IPS-NIHi7 (cell line): ENCODE data around the gene HEATR3.

Experiments
- DNase-seq: peaks from one replicate; pipeline ENCODE4 v3.0.0; 2012; ENCODE audit warnings: mixed read lengths; ENCODE audit errors: extremely low spot score

Gene HEATR3

DNA sequence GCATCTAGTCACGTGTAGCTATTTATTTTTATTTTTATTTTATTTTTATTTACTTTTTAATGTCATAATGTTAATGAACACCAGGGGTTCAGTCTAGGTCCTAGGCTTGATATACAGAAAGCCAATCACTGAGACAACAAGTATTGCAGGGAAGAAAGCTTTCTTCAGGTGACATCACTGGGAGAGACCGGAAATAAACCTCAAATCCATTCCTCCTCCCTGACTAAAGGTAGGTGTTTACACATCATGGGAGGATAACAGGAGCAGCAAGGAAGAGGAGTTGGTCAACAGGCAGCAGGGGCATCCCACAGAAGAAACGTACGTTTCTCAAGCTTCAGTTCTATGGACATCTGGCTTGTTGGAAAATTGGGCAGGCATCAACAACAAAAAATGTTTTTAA, 9.5 kb upstream of the HEATR3 start:
- DNase-seq: no peak

DNA sequence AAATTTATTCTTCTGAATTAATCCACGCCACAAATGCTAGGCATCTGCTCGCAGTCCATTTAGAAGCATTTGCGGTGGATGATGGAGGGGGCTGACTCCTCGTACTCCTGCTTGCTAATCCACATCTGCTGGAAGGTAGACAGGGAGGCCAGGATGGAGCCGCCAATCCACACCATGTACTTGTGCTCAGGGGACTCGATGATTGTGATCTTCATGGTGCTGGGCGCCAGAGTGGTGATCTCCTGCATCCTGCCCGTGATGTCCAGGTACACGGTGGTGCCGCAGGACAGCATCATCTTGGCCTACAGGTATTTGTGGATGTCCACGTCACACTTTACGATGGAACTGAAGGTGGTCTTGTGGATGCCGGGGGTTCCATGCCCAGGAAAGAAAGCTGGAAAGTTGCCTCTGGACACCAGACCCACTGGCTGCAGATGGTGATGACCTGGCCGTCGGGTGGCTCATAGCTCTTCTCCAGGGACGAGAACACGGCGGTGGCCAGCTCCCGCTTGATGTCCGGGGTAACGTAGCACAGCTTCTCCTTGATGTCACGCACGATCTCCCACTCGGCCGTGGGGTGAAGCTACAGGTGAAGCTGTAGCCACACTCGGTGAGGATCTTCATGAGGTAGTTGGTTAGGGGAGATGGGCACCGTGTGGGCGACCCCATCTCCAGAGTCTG, 7.5 kb upstream of the HEATR3 start:
- no peak for DNase-seq

GRCh38 chr16:50059111-50059510, 6.7 kb upstream of the HEATR3 start:
- DNase-seq: no peak

GRCh38 chr16:50059669-50060068, 6.1 kb upstream of the HEATR3 start:
- DNase-seq: no peak

GRCh38 chr16:50061326-50061725, 4.4 kb upstream of the HEATR3 start:
- no peak for DNase-seq

- DNase-seq: no peak
Measured at GRCh38 chr16:50065241-50065623, 538 bp upstream of the HEATR3 start.

DNA sequence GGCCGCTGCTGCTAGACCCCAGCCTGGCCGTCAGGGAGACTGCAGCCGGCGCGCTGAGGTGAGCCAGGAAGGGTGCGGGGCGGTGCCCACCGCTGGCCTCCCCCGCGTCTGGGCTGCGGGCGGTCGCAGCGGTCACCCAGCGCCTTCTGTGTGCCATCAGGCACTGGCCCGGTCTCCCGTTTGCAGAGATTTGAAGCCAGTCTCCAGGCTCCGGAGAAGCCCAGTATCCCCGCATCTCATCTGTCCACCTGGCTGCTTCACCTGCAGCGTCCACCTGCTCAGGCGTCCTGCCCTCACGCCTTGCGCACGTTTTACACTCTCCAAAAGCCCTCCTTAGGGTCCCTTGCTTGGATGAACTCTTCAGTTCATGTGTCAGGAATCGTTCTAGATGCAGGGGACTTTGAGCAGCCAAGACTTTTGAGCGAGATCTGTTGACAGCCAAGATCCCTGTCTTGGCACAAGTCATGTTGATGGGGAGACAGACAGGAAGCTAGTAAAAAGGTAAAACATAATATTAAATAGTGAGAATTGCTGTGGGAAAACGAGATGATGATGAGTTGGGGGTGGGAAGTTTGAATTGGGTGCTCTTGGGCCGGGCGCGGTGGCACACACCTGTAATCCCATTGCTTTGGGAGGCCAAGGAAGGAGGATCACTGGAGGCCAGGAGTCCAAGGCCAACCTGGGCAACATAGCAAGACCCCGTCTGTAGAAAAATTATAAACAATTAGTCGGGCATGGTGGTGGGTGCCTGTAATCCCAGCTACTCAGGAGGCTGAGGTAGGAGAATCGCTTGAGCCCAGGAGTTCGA, 916 bp downstream of the HEATR3 start:
- no peak for DNase-seq

DNA sequence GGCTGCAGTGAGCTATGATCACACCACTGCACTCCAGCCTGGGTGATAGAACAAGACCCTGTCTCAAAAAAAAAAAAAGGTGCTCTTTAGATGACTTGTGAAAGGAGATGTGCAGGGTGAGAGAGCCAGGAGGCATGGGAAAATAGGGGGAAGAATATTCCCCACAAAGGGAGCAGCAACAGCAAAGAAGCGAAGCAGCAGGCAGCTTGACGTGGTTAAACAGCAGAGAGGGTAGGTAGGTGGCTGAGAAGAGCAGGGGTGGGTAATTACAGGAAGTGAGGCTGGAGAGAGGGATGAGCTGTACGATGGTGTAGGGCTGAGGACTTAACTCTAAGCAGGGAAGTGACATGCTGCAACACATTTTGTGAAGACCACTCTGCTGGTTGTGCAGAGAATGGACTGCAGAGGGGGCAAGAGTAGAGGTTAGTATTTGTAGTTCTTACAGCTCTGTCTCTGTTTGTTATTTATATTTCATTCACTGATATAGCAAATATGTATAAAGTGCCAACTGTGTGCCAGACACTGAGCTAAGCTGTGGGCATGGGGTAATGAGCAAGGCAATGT, 1.6 kb downstream of the HEATR3 start:
- DNase-seq: peak; percentile 40

DNA sequence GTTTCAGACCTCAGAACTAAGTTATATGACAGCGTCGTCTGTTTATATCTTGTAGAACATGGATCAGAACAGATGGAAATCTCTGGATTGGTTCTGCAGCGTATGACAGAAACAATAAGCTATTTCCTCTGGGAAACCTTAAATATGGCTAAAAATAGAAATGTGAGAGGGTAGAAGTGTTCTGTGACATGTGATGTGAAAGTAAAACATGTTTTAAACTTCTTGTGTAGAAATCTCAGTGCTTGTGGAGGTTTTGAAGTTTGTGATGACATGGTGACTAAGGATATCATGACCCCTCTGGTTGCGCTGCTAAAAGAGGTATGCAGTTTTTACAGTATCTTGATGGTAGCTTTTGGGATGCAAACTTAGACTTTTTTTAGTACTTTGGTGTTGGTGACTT, 2.8 kb downstream of the HEATR3 start:
- DNase-seq: no peak

DNA sequence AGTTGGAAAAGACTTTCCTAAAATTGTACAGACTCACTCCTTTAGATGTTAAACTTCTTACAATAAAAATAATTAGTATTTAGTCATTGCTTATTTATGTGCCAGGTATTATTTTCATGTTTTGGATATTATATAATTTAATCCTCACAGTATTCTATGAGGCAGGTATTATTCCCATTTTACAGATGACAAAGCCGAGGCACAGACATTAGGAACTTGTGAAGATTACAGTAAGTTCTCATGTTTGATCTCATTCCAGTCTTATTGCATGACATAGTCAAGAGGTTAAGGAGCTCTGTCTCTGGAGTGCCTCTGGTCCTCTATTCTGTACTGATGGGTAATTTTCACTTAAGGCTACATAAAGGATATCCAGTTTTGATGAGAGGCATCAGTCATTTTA, 3.3 kb downstream of the HEATR3 start:
- DNase-seq: no peak

- DNase-seq: no peak
Measured at GRCh38 chr16:50071075-50071671, 5.4 kb downstream of the HEATR3 start.

DNA sequence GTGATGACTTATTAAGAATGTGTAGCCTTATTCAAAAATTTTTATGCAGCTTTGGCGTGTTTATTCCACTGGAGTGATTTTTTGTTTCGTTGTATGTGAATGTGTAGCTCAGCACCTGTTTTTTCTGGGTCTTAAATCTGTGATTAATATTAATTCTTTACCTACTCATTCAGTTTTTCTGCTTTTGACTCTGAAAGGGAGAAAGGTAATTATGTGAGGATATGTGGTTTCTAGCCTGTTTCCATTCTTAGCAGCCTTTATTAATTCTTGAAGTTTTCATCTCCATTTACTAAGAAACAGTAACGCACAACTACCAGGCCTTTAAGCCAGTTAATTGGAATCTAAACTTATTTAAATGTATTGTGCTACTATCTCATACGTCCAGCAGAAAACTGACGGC, 7.0 kb downstream of the HEATR3 start:
- no peak for DNase-seq

GRCh38 chr16:50079397-50080140, 13.8 kb downstream of the HEATR3 start:
- no peak for DNase-seq

GRCh38 chr16:50081428-50082018, 15.8 kb downstream of the HEATR3 start:
- DNase-seq: no peak

GRCh38 chr16:50083996-50084395, 18.2 kb downstream of the HEATR3 start:
- DNase-seq: no peak

GRCh38 chr16:50086176-50086575, 20.4 kb downstream of the HEATR3 start:
- no peak for DNase-seq

GRCh38 chr16:50088302-50088701, 22.5 kb downstream of the HEATR3 start:
- no peak for DNase-seq

DNA sequence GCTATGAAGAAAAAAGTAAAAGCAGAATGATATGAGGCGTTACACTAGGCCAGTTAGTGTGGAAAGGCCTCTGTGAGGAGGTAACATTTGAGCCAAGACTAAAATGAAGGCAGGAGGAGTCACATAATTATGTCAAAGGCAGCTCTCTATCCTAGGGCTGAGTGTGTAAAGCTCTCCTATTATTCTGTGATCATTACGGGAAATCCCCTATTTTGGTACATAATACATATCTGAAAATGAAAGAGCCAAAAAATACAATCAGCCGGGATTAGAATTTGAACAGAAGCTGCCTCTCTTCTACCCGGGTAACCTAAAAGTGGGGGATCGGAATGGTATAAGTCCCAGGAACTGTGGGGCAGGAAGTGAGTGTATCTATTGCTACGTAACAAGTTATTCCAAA, 27.1 kb downstream of the HEATR3 start:
- no peak for DNase-seq

DNA sequence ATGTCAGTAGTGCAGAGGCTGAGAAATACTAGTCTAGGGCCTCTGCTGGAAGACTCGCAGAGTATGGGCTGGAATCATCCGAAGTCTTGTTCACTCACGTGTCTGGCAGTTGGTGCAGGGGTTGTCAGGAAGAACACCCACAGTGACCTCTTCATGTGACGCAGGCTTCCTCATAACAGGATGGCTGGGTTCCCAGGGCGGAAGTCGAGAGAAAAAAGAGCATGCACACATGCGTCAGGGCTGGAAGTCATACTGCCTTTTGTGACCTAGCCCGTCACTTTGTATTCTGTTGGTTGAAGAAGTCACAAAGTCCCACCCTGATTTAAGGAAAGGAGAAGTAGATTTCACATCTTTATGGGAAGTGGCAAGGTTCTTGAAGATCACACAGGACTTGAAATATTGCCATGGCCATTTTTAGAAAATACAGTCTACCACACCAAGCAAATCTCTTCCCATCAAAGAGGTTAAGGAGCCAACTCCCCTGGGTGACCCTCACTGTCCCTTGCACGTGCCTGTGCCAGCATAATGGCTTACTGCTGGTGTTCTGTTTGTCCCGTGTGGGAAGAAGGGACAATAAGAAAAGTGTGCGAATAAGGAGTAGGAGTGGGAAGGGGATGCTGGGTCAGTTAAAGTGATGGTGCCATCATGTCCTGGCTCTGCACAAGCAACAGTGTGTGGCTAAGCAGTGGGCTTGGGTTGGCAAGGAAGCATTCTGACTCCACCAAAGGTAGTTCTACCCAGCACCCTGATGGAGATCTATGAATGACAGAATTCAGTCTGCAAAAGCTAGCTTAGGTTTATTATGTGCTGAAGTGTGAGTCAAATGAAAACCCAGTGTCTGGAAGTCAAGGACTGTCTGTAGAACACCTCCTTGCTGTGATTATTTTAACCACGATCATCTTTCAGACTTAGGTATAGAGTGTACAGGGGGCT, 28.1 kb downstream of the HEATR3 start:
- no peak for DNase-seq

- DNase-seq: no peak
Measured at GRCh38 chr16:50096791-50097190, 31.0 kb downstream of the HEATR3 start.
